Stimulated activated CD8-positive, alpha-beta memory T cell treated with anti-CD3 and anti-CD28 coated beads, Interleukin-4, amount 100 ng/mL, for 1 hour (primary cell): Measurements from ENCODE around the gene MT1E.
A peak's percentile ranks its signal among the peaks of the same experiment; 100 is the strongest.
"Not testable (repeated sequence)": the region's sequence is repeated elsewhere in the genome, so short reads cannot be mapped to it uniquely, and the experiment has no call there.

ENCODE experiments used
- DNase-seq, 2 donors: peaks; one replicate each; pipeline ENCODE4 v3.0.0-alpha.2; 2020; ENCODE audit warnings: low read depth in 2 of 2, low spot score in 1 of 2

Gene MT1E

DNA sequence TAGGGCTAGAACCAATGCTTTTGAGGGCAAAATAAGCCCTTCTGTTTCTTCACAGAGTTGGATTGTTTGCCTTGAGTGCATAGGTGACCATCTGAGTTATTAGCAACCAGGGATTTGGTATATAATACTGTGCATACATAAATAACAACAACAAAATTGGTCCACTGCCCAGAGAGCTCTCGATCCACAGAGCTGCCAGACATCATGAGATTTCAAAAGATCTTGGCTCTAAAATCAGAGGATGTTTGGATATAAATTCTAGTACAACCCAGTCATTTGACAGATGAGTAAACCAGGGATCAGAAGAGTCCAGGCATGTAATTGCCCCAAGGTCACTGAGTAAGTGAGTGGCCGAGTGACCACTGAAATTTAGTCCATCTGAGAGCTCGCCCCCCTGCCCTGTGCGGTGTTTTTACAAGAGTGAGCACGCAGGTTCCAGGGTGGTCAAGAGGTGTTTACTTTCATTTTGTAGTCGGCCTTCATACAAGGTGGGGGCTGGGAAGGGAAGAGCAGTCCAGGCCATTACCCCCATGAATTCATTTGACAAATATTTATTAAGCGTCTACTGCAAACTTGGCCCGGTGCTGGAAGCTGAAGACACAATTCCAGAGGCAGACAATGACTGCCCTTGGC is 19.0 kb upstream of the MT1E start:
- DNase-seq: no peak

GRCh38 chr16:56607109-56607618 is 18.4 kb upstream of the MT1E start:
- DNase-seq: no peak

GRCh38 chr16:56607675-56608042 is 17.9 kb upstream of the MT1E start:
- no peak for DNase-seq

- peak; percentile 56 to 77 for DNase-seq
Measured at GRCh38 chr16:56608043-56608875, 17.3 kb upstream of the MT1E start, which contains the start of gene MT2A. MT2A (plus strand) TSS chr16:56608584; CDS start chr16:56608656, 72 bp downstream.

GRCh38 chr16:56608876-56609462 is 16.6 kb upstream of the MT1E start:
- no peak for DNase-seq

DNA sequence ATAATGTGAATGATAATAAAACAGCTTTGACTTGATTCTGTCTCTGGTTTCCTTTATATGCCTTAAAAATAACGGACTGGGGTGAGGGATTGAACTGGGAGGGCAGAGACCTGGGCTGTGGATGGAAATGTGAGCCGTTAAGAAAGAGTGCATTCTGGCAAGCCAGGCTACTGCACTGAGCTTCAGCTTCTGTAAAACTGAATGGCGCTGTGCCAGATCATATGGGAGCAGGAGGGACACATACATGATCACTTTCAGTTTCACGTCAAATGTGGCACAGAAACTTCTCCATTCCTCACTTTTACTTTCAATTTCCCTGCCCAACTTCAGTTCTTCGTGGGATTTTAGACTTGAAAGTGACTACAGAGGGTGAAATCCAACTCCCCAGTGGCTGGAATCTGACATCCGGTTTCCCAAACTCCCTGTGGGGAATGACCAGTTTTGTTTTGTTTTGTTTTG is 16.1 kb upstream of the MT1E start:
- peak; percentile 31 to 37 for DNase-seq

GRCh38 chr16:56610017-56610608 is 15.5 kb upstream of the MT1E start:
- peak in 1 of 2 donors; percentile 46 for DNase-seq

DNA sequence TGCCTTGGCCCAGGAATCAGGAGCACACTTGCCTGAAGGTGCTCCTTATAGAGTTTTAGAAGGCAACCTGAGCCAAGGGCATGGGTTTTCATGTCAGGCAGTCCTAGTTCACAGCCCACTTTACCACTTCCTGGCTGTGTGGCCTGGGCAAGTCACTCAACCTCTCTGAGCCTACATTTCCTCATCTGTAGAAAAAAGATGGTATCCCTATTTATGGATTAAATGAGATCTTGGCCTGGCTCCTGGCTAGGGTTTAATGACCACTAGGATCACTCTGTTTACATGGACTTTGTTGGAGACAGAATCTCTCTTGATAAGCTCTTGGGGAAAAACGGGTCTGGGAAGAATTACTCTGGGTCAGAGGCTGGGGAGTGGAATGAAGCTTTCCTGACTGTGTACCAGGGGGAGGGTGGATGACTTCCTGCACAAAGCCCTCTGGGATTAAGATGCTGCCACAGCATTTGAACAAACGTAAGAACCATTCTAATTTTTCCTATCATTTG is 14.9 kb upstream of the MT1E start:
- DNase-seq: no peak

GRCh38 chr16:56611281-56611833 is 14.2 kb upstream of the MT1E start:
- no peak for DNase-seq

- DNase-seq: no peak
Measured at GRCh38 chr16:56613706-56614105, 11.9 kb upstream of the MT1E start.

GRCh38 chr16:56614549-56614991 is 11.0 kb upstream of the MT1E start:
- no peak for DNase-seq

DNA sequence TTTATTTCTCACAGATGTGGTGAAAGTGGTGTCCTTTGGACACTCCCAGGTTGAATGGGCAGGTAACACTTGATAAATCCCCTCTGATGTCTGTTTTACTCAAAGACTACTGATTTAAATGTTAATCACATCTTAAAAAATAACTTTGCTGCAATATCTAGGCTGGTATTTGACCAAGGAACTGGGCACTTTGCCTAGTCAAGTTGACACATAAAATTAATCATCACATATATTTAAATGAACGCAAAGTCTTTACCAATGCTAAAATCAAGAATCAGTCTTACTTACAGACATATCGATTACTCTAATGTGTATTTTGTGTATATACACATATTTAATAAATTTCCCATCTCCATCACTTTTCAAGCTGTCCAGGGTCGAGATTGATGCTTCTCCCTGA is 10.2 kb upstream of the MT1E start:
- DNase-seq: no peak

- no peak for DNase-seq
Measured at GRCh38 chr16:56616608-56617211, 8.9 kb upstream of the MT1E start.

DNA sequence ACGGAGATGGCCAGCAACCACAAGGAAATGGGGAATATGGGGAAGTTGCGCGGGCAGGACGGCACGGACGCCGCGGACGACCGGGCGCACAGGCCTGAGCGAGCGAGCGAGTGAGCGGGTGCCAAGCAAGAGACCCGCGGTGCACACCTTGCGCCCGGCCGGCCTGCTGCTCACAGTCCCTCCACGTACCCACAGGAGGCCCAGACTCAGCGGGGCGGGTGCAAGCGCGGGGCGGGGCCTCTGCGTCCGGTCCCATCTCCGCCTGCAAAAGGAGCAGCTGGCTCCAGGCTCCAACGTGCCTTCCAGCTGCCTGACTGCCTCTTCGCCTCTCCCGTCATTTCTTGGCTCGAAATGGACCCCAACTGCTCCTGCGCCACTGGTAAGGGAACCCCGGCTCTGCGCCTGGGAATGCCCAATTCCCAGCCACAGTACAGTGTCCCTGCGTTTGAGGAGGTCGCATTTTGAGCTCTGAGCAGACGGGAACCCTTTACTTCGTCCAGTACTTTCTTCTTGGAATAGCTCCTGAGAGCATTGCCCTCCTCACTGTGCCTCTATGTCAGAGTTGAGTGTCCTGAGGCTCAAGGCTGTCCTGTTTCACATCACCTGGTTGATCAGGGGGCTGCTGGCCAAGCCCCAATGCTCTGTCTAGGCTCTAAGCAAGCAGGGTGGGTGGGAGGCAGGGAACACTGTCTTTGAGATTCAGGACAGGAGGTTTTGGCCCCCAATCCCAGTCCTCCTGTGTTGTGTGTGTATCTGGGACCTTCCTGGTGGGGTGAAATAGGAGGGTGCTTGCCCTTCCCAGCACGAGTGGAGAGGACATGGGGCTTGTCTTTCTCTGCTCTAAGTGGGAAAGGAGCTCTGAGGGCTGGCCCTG is 8.1 kb upstream of the MT1E start:
- no peak for DNase-seq

DNA sequence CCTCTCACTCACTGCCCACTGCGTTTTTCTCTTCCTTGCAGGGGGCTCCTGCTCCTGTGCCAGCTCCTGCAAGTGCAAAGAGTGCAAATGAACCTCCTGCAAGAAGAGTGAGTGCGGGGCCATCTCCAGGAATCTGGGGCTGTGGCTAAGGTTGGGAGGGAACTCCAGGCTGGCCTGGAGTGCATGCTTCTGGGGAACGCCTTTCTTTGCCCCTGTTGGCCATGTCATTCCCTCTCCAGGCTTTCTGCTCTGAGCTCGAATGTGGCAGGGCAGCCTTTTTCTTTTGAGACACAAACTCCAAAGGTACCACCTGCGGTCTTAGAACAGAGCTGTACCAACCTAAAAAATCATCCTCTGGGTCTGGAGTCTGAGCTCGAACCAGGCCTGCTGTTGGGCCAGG is 7.4 kb upstream of the MT1E start:
- DNase-seq: no peak

- no peak for DNase-seq
Measured at GRCh38 chr16:56620339-56620897, 5.2 kb upstream of the MT1E start.

- DNase-seq: not testable (repeated sequence)
Measured at GRCh38 chr16:56621665-56622445, 3.7 kb upstream of the MT1E start.

- not testable (repeated sequence) for DNase-seq
Measured at GRCh38 chr16:56623184-56623583, 2.4 kb upstream of the MT1E start.
